Bronchial epithelial cell (primary cell): ENCODE results near the gene DNAJC15. TPM values are rescaled to one million over a fixed set of nuclear protein-coding genes. Genes with fewer than 3 reads are reported as not detected.

Experiments used
- DNase-seq: peaks from one replicate; pipeline ENCODE4 v3.0.0-alpha.2; 2010; ENCODE audit warnings: low read depth
- FAIRE-seq: peaks from 2 replicates; lab custom pipeline; 2011; peaks lifted over from hg19 to GRCh38; lab: Jason Lieb, UNC
- H3K27me3 ChIP-seq: 2 replicates; pipeline ENCODE4 v1.5.1; 2011; ENCODE audit warnings: low read length; ENCODE audit not compliant: control insufficient read depth, insufficient read depth
- H3K36me3 ChIP-seq: 2 replicates; pipeline ENCODE4 v1.5.1; 2011; ENCODE audit warnings: low read length; ENCODE audit not compliant: control insufficient read depth, insufficient read depth
- H3K4me3 ChIP-seq: 2 replicates; pipeline ENCODE4 v1.5.1; 2011; ENCODE audit warnings: mild to moderate bottlenecking, low read depth, low read length, control low read depth
- total RNA-seq: library from RNA; depleted of rRNA; stranded (reverse); fragments of >200 nt; gene quantifications from 2 replicates; pipeline ENCODE4 v1.2.1, GENCODE V29; 2014
- TF ChIP-seq, protein P1 (sequence below): IDR thresholded peaks from 2 replicates; pipeline ENCODE4 v1.5.1; 2011; ENCODE audit warnings: mild to moderate bottlenecking, moderate library complexity, low read length, control low read depth, inconsistent platforms; ENCODE audit not compliant: insufficient read depth, severe bottlenecking

The DNAJC15 gene
- total RNA-seq, 1 donor from 2014 or later = 4.2 TPM

DNA sequence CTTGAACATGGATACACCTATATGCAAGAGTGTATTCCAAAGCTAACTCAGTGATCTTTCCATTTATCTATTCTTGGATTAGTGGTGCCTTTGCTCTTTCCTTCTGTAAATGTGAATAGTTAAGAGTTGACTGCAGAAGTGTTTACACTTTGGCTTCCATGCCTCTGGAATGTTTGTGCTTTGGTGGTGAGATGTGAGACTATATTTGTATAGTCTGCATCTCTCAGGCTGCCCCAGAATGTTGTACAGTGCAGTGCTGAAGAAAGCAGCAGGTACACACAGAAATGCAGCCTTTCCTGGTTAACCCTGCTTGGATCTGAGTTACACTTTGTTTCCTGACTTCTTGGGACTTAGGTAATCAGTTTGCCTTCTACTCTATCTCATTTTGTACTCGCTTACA is 90.2 kb downstream of the DNAJC15 start:
- Histone ChIP-seq H3K4me3 (no peak overlapping the region), H3K27me3 (no peaks in the 10 kb centered on the region), H3K36me3 (no peaks in the 10 kb centered on the region)
- FAIRE-seq = no peak
- TF ChIP-seq, protein P1, sequence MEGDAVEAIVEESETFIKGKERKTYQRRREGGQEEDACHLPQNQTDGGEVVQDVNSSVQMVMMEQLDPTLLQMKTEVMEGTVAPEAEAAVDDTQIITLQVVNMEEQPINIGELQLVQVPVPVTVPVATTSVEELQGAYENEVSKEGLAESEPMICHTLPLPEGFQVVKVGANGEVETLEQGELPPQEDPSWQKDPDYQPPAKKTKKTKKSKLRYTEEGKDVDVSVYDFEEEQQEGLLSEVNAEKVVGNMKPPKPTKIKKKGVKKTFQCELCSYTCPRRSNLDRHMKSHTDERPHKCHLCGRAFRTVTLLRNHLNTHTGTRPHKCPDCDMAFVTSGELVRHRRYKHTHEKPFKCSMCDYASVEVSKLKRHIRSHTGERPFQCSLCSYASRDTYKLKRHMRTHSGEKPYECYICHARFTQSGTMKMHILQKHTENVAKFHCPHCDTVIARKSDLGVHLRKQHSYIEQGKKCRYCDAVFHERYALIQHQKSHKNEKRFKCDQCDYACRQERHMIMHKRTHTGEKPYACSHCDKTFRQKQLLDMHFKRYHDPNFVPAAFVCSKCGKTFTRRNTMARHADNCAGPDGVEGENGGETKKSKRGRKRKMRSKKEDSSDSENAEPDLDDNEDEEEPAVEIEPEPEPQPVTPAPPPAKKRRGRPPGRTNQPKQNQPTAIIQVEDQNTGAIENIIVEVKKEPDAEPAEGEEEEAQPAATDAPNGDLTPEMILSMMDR = no peak
- no peak for DNase-seq

DNA sequence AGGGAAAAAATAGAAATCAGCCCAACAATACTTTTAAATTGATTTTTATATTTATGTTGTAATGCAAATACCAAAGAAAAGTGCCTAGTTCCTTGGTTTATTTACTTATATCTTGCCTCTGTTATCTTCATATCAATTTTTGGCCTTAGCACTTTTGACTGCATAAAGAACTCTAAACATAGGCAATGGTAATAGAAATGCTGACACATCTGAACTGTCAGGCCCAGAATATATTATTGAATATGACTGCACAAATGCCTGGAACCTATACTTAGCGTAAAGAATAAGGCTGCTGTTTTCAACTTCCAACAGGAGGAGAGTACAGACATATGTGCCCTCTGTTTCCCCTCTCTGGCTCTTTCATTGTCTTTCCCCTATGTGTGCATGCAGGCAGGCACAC is 91.1 kb downstream of the DNAJC15 start:
- TF ChIP-seq, protein P1 = no peak
- FAIRE-seq (no peak), DNase-seq (no peak)
- Histone ChIP-seq H3K4me3 (no peak overlapping the region), H3K36me3 (no peaks in the 10 kb centered on the region), H3K27me3 (no peaks in the 10 kb centered on the region)

DNA sequence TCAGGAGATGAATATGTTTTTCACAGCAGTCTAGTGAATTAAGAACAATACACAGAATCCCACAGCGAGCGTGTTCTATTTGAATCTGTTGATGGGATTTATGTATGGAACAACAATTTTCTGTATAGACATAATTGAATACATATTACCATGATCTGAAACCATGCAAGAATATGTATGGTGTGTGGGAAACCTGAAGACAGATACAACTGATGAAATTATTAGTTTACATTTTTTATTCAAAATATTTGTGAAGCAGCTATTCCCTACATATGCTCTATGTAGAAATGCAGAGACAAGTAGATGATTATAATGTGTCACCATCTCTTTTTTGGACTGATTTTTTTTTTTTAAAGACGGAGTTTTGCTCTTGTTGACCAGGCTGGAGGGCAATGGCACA is 91.8 kb downstream of the DNAJC15 start:
- DNase-seq (no peak), FAIRE-seq (no peak)
- Histone ChIP-seq H3K27me3 (no peaks in the 10 kb centered on the region), H3K36me3 (no peaks in the 10 kb centered on the region), H3K4me3 (no peak overlapping the region)
- TF ChIP-seq, protein P1 = no peak

DNA sequence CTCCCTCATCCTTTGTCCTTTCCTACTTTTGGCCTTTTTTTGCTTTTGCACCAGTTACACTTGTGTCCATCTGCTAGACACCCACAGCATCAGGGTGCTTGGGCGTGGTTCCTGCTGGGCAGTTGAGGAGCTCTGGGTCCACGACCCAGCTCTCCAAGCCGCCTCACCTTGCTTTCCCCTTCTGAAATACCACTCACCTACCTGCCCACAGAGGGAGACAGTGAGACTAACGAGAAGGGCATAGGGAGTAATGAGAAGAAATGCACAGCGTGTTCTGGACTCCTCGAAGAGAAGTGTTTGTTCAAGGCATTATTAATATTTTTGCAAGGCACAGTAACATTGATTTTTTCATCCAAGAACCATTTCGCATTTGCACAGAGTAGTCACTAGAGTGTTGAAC is 92.9 kb downstream of the DNAJC15 start:
- FAIRE-seq = no peak
- no peak for DNase-seq
- Histone ChIP-seq H3K36me3 (no peaks in the 10 kb centered on the region), H3K4me3 (no peak overlapping the region), H3K27me3 (no peaks in the 10 kb centered on the region)
- TF ChIP-seq, protein P1 = no peak

DNA sequence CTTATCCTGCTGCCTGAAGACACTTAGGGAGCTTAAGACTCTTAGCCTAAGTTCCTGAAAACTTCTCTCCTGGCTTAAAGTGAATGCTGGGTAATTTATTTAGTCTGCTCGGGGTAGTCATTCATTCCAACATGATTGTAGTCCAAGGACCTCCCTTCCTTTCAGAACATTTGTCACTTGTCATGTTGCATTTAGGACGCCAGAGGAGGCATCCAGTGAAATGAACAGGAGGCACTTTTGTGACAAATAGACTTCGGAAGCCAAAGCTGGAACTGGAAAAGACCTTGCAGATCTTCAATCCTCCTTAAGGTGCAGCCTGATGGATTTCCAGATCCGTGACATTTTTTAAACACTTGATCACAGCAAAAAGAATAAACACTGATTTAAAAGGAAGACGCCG is 95.1 kb downstream of the DNAJC15 start:
- TF ChIP-seq, protein P1 = no peak
- no peak for DNase-seq
- H3K4me3 ChIP-seq = no peak overlapping the region
- no peaks in the 10 kb centered on the region for H3K27me3 ChIP-seq
- FAIRE-seq = no peak
- H3K36me3 ChIP-seq = no peaks in the 10 kb centered on the region

DNA sequence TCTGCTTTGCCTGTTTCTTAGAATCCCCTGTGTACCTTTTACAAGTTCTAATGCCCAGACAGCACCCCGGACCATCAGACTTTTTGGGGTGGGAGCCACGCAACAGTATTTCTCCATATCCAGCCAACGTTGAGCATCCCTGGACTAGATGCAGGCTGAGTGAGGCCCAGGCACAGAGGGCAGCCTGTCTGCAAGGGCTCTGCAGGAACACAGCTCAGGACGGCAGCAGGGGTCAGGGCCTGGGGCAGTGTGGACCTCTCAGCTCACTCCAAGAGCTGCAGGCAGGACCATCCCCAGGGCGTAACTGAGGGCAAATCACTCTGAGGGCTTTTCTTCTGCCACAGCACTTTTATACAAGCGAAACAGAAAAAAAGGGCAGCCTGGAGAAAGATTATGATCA is 95.8 kb downstream of the DNAJC15 start:
- H3K36me3 ChIP-seq = no peaks in the 10 kb centered on the region
- DNase-seq = no peak
- TF ChIP-seq, protein P1 = no peak
- no peaks in the 10 kb centered on the region for H3K27me3 ChIP-seq
- no peak for FAIRE-seq
- no peak overlapping the region for H3K4me3 ChIP-seq
